Measurements from ENCODE around the gene FRAT1.

Gene FRAT1

DNA sequence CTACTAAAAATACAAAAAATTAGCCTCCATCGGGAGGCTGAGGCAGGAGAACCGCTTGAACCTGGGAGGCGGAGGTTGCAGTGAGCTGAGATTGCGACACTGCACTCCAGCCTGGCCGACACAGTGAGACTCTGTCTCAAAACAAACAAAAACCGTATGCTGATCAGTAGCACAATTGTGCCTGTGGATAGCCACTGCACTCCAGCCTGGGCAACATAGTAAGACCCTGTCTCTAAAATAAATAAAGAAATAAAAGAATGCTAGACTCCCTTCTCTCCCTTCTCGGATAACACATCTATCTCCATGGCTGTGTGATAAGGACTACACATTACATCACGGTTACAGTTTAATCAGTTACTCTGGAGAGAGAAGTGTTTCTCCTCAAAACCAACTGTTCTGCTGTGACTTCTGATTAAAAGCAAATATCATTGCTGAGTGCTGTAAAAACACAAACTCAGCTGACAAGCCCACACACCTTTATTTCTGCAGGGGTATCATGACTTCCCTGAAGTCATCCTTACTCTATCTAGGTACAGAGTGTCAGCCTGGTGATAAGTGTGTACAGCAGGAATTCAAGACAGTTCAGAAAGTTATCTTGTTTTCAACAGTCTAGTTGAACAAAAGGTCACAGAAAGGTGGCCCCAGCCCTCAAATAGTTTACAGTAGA, 21.4 kb upstream of the FRAT1 start:
- TF ChIP-seq ZFX (IDR thresholded peaks at IDR 0.05) (no peak), CTCF (conservative IDR thresholded peaks at IDR 0.05) (no peak)
- no peak overlapping the region for H3K27ac ChIP-seq

DNA sequence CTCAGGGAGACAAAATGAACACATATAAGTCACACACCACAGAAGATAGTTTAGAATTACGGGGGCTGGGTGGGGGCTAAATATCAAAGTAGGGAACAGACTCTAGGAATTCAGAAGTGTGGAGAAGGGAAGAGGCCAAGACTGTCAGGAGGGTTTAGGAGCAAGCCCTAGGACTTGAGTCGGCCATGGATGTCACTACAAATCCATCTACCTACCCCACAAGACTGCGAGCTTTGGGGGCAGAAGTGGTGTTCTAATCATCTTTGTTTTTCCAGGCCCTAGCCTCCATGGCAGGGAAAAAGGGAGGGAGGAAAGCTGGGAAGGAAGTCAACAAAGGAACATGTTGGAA, 20.9 kb upstream of the FRAT1 start:
- TF ChIP-seq CTCF (conservative IDR thresholded peaks at IDR 0.05) = no peak
- TF ChIP-seq ZFX (IDR thresholded peaks at IDR 0.05) = no peak
- H3K27ac ChIP-seq = no peak overlapping the region

- TF ChIP-seq ZFX (IDR thresholded peaks at IDR 0.05) (no peak), CTCF (conservative IDR thresholded peaks at IDR 0.05) (no peak)
- H3K27ac ChIP-seq = no peak overlapping the region
Measured at GRCh38 chr10:97300980-97301379, 18.1 kb upstream of the FRAT1 start.

DNA sequence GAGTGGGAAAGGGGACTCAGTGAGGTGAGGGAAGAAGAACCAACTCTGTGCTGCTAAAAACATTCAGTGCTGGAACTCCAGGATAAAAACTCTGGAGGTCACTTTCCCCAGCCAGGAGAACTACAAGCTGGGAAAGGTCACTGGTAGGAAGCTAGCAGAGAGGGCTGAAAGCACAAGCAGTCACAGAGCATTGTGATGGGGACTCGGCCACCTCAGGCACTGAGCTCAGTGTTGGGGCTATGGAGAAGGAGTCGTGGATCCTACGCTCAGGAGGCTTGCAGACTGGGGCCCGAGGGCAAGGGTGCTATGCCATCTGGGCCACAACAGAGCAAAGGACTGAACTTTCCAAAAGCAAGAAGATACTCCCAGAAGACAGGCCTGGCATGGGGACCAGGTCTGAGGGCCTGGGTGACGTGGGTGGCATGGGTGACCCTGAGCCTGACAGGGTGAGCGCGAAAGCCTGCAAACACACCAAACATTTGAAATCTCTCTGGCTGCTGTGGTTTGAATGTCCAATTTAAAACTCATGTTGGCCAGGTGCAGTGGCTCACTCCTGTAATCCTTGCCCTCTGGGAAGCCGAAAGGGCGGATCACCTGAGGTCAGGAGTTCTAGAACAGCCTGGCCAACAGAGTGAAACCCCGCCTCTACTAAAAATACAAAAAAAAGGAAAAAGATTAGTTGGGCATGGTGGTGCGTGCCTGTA, 16.8 kb upstream of the FRAT1 start:
- TF ChIP-seq CTCF (conservative IDR thresholded peaks at IDR 0.05) (no peak), ZFX (IDR thresholded peaks at IDR 0.05) (no peak)
- H3K27ac ChIP-seq = no peak overlapping the region

DNA sequence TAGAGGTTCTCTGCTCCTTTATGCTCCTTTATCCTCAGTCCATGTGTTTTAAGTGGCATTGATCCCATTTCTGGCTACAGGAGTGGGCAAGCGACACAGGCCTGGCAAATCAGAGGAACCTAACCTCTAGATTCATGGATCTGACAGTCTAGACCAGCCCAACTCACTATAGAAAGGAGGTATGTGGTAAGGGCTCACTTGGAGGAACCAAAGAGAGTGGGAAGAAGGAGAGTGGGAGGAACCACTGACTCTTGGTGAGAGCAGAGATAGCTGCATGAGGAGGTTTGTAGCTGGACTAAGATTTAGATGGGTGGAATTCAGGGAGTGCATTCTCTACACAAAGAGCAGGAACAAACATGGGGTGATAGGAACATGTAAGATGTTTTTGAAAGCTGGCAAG, 11.6 kb upstream of the FRAT1 start:
- TF ChIP-seq ZFX (IDR thresholded peaks at IDR 0.05) = no peak
- TF ChIP-seq CTCF (conservative IDR thresholded peaks at IDR 0.05) = no peak
- H3K27ac ChIP-seq = no peak overlapping the region

DNA sequence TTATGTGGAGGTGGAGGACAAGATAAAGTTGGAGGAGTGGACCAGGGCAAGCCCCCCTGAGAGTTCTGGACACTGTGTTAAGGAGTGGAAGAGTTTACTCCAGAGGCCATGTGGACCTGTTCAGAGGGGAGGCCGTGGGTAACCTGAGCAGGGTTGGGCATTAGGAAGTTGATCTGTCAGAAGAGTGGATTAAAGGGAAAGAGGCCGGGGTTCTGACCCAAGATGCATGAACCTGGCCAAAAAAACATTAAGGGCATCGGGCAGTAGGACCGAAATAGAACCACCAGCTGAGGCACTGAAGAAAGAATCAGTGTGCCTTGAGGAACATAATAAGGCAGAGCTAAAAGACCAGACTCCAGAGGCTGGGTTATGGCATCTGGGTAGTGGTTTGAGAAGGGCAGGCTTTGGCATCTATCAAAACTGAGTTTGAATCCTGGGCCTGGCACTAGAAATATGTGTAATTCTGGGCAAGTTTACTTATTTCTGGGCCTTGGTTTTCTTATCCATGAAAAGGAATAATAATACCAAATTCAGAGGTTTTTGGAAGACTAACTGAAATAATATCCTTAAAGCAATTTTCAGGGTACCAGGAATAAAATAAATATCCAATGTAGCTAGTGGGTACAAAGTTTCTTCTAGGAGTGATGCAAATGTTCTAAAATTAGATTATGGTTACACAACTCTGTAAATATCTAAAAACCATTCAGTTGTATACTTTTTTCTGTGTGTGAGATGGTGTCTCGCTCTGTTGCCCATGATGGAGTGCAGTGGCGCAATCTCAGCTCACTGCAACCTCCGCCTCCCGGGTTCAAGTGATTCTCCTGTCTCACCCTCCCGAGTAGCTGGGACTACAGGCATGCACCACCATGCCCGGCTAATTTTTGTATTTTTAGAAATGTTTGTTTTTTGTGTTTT, 10.9 kb upstream of the FRAT1 start:
- TF ChIP-seq ZFX (IDR thresholded peaks at IDR 0.05) (no peak), CTCF (conservative IDR thresholded peaks at IDR 0.05) (no peak)
- H3K27ac ChIP-seq = no peak overlapping the region
